Endothelial cell of umbilical vein (primary cell): ENCODE results near the gene NFYA. TPM values are rescaled to one million over a fixed set of nuclear protein-coding genes. Genes with fewer than 3 reads are reported as not detected.

Experiments
- BruUV-seq: library from RNA; stranded (reverse); fragments of 400-500 nt; replicated peaks from 2 replicates; lab custom pipeline; 2021; lab: Mats Ljungman, UMichigan
- CTCF ChIA-PET: fragments of 300-600, 350-600 bp; sonication (Branson Sonifier 250); formaldehyde crosslinking; loops from one replicate; lab custom pipeline; 2021; ENCODE audit warnings: antibody characterized with exemption, inconsistent platforms; lab: Charles Lee
- POLR2A ChIA-PET: fragments of 300-600, 350-600 bp; sonication (Branson Sonifier 250); formaldehyde crosslinking; loops from one replicate; lab custom pipeline; 2021; ENCODE audit warnings: antibody characterized with exemption, inconsistent platforms; lab: Charles Lee
- DNase-seq: peaks from one replicate; pipeline ENCODE4 v3.0.0-alpha.2; 2011; ENCODE audit warnings: low read depth, low spot score
- FAIRE-seq: peaks from 2 replicates; lab custom pipeline; 2011; peaks lifted over from hg19 to GRCh38; lab: Jason Lieb, UNC
- H2AFZ ChIP-seq: 2 replicates; pipeline ENCODE4 v1.6.0; 2012; ENCODE audit warnings: low read depth, low read length, control low read depth, inconsistent platforms
- H3K27ac ChIP-seq: 2 replicates; pipeline ENCODE4 v1.5.1; 2011; ENCODE audit warnings: low read depth, mild to moderate bottlenecking, control low read depth, low read length, moderate library complexity; ENCODE audit not compliant: insufficient read depth
- H3K27me3 ChIP-seq, 2 experiments: 2 replicates each; pipeline versions ENCODE4 v1.6.0 to v1.6.1; 2011; ENCODE audit warnings: low read length in 2 of 2, mixed read lengths in 1 of 2; ENCODE audit not compliant: control insufficient read depth in 2 of 2, insufficient read depth in 2 of 2
- H3K36me3 ChIP-seq, 2 experiments: 2 replicates in 1 of 2; 3 replicates in 1 of 2; pipeline ENCODE4 v1.5.1; 2011; ENCODE audit warnings: low read length in 2 of 2, mild to moderate bottlenecking in 1 of 2, moderate library complexity in 1 of 2; ENCODE audit not compliant: control insufficient read depth in 2 of 2, insufficient read depth in 2 of 2; ENCODE audit errors: extremely low read depth in 1 of 2
- H3K4me1 ChIP-seq: 3 replicates; pipeline ENCODE4 v1.5.1; 2011; ENCODE audit warnings: mild to moderate bottlenecking, low read length; ENCODE audit not compliant: control insufficient read depth, insufficient read depth; ENCODE audit errors: extremely low read depth
- H3K4me2 ChIP-seq: 2 replicates; pipeline ENCODE4 v1.6.1; 2011; ENCODE audit warnings: low read length, control low read depth, mixed read lengths; ENCODE audit not compliant: insufficient read depth
- H3K4me3 ChIP-seq, 3 experiments: fragments of 200-600 bp in 1 of 3; sonication (generic), shearing (Covaris generic) in 1 of 3; replicated peaks in 1 of 3; 2 replicates each; pipeline ENCODE4 v1.5.1; 2011 to 2016; ENCODE audit warnings: control low read depth in 3 of 3, low read length in 3 of 3, mild to moderate bottlenecking in 2 of 3, inconsistent platforms in 1 of 3, low read depth in 1 of 3, moderate library complexity in 1 of 3; ENCODE audit not compliant: insufficient read depth in 1 of 3
- H3K79me2 ChIP-seq: 2 replicates; pipeline ENCODE4 v1.6.0; 2012; ENCODE audit warnings: low read length, inconsistent platforms; ENCODE audit not compliant: control insufficient read depth, insufficient read depth
- H3K9ac ChIP-seq: replicated peaks from 2 replicates; pipeline ENCODE3; 2011; ENCODE audit warnings: low read length, control low read depth; ENCODE audit not compliant: insufficient read depth; ENCODE audit errors: extremely low read depth
- H3K9me1 ChIP-seq: replicated peaks from 3 replicates; pipeline ENCODE4 v1.6.0; 2011; ENCODE audit warnings: mild to moderate bottlenecking, low read length; ENCODE audit not compliant: control insufficient read depth, insufficient read depth; ENCODE audit errors: extremely low read depth
- H3K9me3 ChIP-seq: replicated peaks from 2 replicates; pipeline ENCODE4 v1.5.1; 2012; ENCODE audit warnings: low read length, inconsistent platforms; ENCODE audit not compliant: control insufficient read depth, insufficient read depth
- H4K20me1 ChIP-seq: replicated peaks from 2 replicates; pipeline ENCODE3; 2011; ENCODE audit warnings: mild to moderate bottlenecking, low read length; ENCODE audit not compliant: control insufficient read depth, insufficient read depth; ENCODE audit errors: extremely low read depth
- EZH2 ChIP-seq: IDR thresholded peaks from 2 replicates; pipeline ENCODE4 v1.6.1; 2012; ENCODE audit warnings: borderline replicate concordance, low read depth, mild to moderate bottlenecking, moderate library complexity, low read length, inconsistent platforms; ENCODE audit not compliant: severe bottlenecking
- FOS ChIP-seq: IDR thresholded peaks from 2 replicates; pipeline ENCODE4 v1.6.1; 2011; ENCODE audit warnings: mild to moderate bottlenecking, low read length, moderate library complexity, borderline replicate concordance; ENCODE audit not compliant: insufficient read depth
- GATA2 ChIP-seq: IDR thresholded peaks from 2 replicates; pipeline ENCODE4 v1.7.0; 2011; ENCODE audit warnings: low read depth, mild to moderate bottlenecking, moderate library complexity, mixed read lengths, low read length; ENCODE audit not compliant: insufficient read length, insufficient read depth
- JUN ChIP-seq: IDR thresholded peaks from 2 replicates; pipeline ENCODE4 v1.6.1; 2011; ENCODE audit warnings: borderline replicate concordance, low read depth; ENCODE audit not compliant: insufficient read length, insufficient read depth
- MYC ChIP-seq: IDR thresholded peaks from one replicate; pipeline ENCODE4 v1.6.1; 2011; ENCODE audit warnings: mild to moderate bottlenecking, low read depth, low read length
- POLR2A ChIP-seq: IDR thresholded peaks from 2 replicates; pipeline ENCODE4 v1.6.1; 2012; ENCODE audit warnings: low read depth, mild to moderate bottlenecking, control low read depth, low read length
- POLR2AphosphoS5 ChIP-seq: IDR thresholded peaks from 2 replicates; pipeline ENCODE4 v1.6.1; 2012; ENCODE audit warnings: low read depth, mild to moderate bottlenecking, control low read depth, low read length, moderate library complexity; ENCODE audit not compliant: insufficient read depth
- dilution Hi-C: fragments of 300-500 bp; cut with MboI; formaldehyde crosslinking; loops from one replicate; pipeline ENCODE4 v1.15.0; 2019; ENCODE audit warnings: low sequenced_read_pairs; ENCODE audit not compliant: extremely low pct_ligation_motif_present
- intact Hi-C: fragments of 100-400 bp; cut with micrococcal nuclease; formaldehyde crosslinking; loops from one replicate; pipeline ENCODE4 v1.10.0; 2022
- polyA plus RNA-seq, 4 experiments: library from polyadenylated mRNA; depleted of rRNA in 3 of 4; stranded (reverse) in 3 of 4; unstranded in 1 of 4; fragments of >200 nt; gene quantifications; 2 replicates each; pipeline versions ENCODE4 v1.2.1 to v1.2.3, GENCODE V29; 2011 to 2012; ENCODE audit warnings: missing spikeins in 1 of 4
- total RNA-seq: library from RNA; stranded (reverse); gene quantifications from 2 replicates; pipeline ENCODE4 v1.2.3, GENCODE V29; 2021
- TF ChIP-seq, protein P1 (sequence below): IDR thresholded peaks from 2 replicates; pipeline ENCODE4 v1.6.1; 2011; ENCODE audit not compliant: insufficient read depth, insufficient read length
- TF ChIP-seq, protein P2 (sequence below), 2 donors: IDR thresholded peaks; 1 replicate in 1 of 2; 2 replicates in 1 of 2; pipeline ENCODE4 v1.5.1; 2011; ENCODE audit warnings: low read length in 2 of 2, mild to moderate bottlenecking in 2 of 2, moderate library complexity in 2 of 2, control low read depth in 1 of 2, inconsistent platforms in 1 of 2, low read depth in 1 of 2; ENCODE audit not compliant: insufficient read depth in 1 of 2; ENCODE audit errors: extremely low read depth in 1 of 2

The NFYA gene
- total and polyA plus RNA-seq, 2 donors (not counting 3 experiments of a cell fraction or from before 2014, with no cell fraction given) = 13.1 to 29.0 TPM

DNA sequence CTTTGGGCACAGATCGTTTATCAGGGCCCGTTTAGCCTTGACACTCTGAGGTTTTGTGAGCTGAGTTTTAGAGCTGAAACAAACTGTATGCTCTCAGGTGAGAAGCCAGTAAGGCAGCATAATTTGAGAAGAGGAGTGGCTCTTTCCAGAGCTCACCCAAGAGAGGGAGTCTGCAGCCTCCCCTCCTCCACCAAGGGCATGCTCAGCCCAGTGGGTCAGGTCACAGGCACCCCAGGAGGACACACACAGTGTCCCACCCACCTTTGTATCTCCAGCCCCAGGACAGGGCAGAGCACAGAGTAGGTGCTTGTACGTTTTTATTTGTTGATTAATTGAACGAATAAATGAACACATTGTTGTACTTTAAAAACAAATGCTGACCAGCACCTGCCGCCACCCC is 27.1 kb upstream of the NFYA start:
- no peak overlapping the region for H3K4me3 ChIP-seq
- no peak overlapping the region for H3K4me2 ChIP-seq
- dilution Hi-C loops = no loop called here
- no peaks in the 10 kb centered on the region for H3K36me3 ChIP-seq
- no peak overlapping the region for H3K27ac ChIP-seq
- H2AFZ ChIP-seq = no peak overlapping the region
- no peak for DNase-seq
- CTCF ChIA-PET = interaction anchor here (0.7 to 1.6 kb wide), 4 partner anchors 9 to 14 kb away, joined by 3 to 10 read pairs (median 4); no protein-coding TSS in a partner anchor
- H3K79me2 ChIP-seq = no peaks in the 10 kb centered on the region
- intact Hi-C loops = no loop called here
- TF ChIP-seq MYC (no peak), FOS (no peak), JUN (no peak), POLR2AphosphoS5 (no peak), POLR2A (no peak), GATA2 (no peak), EZH2 (no peak)
- TF ChIP-seq, protein P1, sequence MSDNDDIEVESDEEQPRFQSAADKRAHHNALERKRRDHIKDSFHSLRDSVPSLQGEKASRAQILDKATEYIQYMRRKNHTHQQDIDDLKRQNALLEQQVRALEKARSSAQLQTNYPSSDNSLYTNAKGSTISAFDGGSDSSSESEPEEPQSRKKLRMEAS = no peak
- TF ChIP-seq, protein P2, sequence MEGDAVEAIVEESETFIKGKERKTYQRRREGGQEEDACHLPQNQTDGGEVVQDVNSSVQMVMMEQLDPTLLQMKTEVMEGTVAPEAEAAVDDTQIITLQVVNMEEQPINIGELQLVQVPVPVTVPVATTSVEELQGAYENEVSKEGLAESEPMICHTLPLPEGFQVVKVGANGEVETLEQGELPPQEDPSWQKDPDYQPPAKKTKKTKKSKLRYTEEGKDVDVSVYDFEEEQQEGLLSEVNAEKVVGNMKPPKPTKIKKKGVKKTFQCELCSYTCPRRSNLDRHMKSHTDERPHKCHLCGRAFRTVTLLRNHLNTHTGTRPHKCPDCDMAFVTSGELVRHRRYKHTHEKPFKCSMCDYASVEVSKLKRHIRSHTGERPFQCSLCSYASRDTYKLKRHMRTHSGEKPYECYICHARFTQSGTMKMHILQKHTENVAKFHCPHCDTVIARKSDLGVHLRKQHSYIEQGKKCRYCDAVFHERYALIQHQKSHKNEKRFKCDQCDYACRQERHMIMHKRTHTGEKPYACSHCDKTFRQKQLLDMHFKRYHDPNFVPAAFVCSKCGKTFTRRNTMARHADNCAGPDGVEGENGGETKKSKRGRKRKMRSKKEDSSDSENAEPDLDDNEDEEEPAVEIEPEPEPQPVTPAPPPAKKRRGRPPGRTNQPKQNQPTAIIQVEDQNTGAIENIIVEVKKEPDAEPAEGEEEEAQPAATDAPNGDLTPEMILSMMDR (IDR thresholded peaks at IDR 0.05; ENCODE audit: extremely low read depth in 1 of 2, insufficient read depth in 1 of 2, low read depth in 1 of 2, low read length in 2 of 2) = no peak
- POLR2A ChIA-PET = no interaction called here
- H3K9me3 ChIP-seq = no peaks in the 10 kb centered on the region
- BruUV-seq = no TSS peak
- FAIRE-seq = no peak
- peaks cover 0 to 2% of the 10 kb centered on the region in 2 experiments for H3K27me3 ChIP-seq
- H4K20me1 ChIP-seq = no peaks in the 10 kb centered on the region
- no peaks in the 10 kb centered on the region for H3K9me1 ChIP-seq
- peaks cover 2% of the 10 kb centered on the region for H3K4me1 ChIP-seq
- no peak overlapping the region for H3K9ac ChIP-seq
